Measurements from ENCODE around the gene OTUD5.

Gene OTUD5

GRCh38 chrX:48918643-48919340 is 38.6 kb downstream of the OTUD5 start, which contains the start of gene PIM2 (continued):
- TF ChIP-seq BCL6B (tag by site-specific recombination; IDR thresholded peaks at IDR 0.05) (no peak), HOXD13 (CRISPR knock-in tag; IDR thresholded peaks at IDR 0.05; ENCODE audit: borderline replicate concordance) (no peak), OSR2 (tag by site-specific recombination; IDR thresholded peaks at IDR 0.05) (peak; percentile 64), SP3 (tag by site-specific recombination; IDR thresholded peaks at IDR 0.05) (peak; percentile 68; the same call in 1 of the 2 replicates), ZNF624 (tag by site-specific recombination; IDR thresholded peaks at IDR 0.05) (no peak), RBAK (tag by site-specific recombination; IDR thresholded peaks at IDR 0.05) (no peak), KLF8 (tag by site-specific recombination; IDR thresholded peaks at IDR 0.05) (peak; percentile 32; the same call in 1 of the 2 replicates), ZNF707 (tag by site-specific recombination; IDR thresholded peaks at IDR 0.05) (no peak), ZNF560 (tag by site-specific recombination; IDR thresholded peaks at IDR 0.05; ENCODE audit: borderline replicate concordance) (no peak), ZNF623 (tag by site-specific recombination; IDR thresholded peaks at IDR 0.05) (no peak), ZNF23 (tag by site-specific recombination; IDR thresholded peaks at IDR 0.05; ENCODE audit: borderline replicate concordance) (no peak), ZNF701 (tag by site-specific recombination; IDR thresholded peaks at IDR 0.05) (no peak), ZNF837 (tag by site-specific recombination; IDR thresholded peaks at IDR 0.05) (no peak), ZSCAN16 (tag by site-specific recombination; IDR thresholded peaks at IDR 0.05) (peak; percentile 92), REST (tag by site-specific recombination; IDR thresholded peaks at IDR 0.05) (0 out of 2 replicates have a peak, but pooled peaks have one; percentile 23), PRDM1 (tag by site-specific recombination; IDR thresholded peaks at IDR 0.05) (no peak), ZNF311 (tag by site-specific recombination; IDR thresholded peaks at IDR 0.05; ENCODE audit: borderline replicate concordance) (no peak), ZSCAN23 (tag by site-specific recombination; IDR thresholded peaks at IDR 0.05) (no peak), ZNF292 (tag by site-specific recombination; IDR thresholded peaks at IDR 0.05; ENCODE audit: borderline replicate concordance, low read depth) (no peak), ZNF140 (tag by site-specific recombination; IDR thresholded peaks at IDR 0.05) (no peak), ZNF776 (tag by site-specific recombination; IDR thresholded peaks at IDR 0.05; ENCODE audit: borderline replicate concordance) (no peak), ZNF121 (tag by site-specific recombination; IDR thresholded peaks at IDR 0.05) (no peak), ZNF785 (tag by site-specific recombination; IDR thresholded peaks at IDR 0.05) (no peak), ZBTB17 (tag by site-specific recombination; IDR thresholded peaks at IDR 0.05) (peak; percentile 48), OVOL3 (tag by site-specific recombination; IDR thresholded peaks at IDR 0.05) (0 out of 2 replicates have a peak, but pooled peaks have one; percentile 26), ZNF211 (tag by site-specific recombination; IDR thresholded peaks at IDR 0.05; ENCODE audit: low read depth) (no peak)
- TF ChIP-seq, protein P1, sequence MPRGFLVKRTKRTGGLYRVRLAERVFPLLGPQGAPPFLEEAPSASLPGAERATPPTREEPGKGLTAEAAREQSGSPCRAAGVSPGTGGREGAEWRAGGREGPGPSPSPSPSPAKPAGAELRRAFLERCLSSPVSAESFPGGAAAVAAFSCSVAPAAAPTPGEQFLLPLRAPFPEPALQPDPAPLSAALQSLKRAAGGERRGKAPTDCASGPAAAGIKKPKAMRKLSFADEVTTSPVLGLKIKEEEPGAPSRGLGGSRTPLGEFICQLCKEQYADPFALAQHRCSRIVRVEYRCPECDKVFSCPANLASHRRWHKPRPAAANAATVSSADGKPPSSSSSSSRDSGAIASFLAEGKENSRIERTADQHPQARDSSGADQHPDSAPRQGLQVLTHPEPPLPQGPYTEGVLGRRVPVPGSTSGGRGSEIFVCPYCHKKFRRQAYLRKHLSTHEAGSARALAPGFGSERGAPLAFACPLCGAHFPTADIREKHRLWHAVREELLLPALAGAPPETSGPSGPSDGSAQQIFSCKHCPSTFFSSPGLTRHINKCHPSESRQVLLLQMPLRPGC (tag by site-specific recombination; IDR thresholded peaks at IDR 0.05): no peak
- TF ChIP-seq, protein P2, sequence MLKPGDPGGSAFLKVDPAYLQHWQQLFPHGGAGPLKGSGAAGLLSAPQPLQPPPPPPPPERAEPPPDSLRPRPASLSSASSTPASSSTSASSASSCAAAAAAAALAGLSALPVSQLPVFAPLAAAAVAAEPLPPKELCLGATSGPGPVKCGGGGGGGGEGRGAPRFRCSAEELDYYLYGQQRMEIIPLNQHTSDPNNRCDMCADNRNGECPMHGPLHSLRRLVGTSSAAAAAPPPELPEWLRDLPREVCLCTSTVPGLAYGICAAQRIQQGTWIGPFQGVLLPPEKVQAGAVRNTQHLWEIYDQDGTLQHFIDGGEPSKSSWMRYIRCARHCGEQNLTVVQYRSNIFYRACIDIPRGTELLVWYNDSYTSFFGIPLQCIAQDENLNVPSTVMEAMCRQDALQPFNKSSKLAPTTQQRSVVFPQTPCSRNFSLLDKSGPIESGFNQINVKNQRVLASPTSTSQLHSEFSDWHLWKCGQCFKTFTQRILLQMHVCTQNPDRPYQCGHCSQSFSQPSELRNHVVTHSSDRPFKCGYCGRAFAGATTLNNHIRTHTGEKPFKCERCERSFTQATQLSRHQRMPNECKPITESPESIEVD (tag by site-specific recombination; IDR thresholded peaks at IDR 0.05): no peak
- TF ChIP-seq, protein P3, sequence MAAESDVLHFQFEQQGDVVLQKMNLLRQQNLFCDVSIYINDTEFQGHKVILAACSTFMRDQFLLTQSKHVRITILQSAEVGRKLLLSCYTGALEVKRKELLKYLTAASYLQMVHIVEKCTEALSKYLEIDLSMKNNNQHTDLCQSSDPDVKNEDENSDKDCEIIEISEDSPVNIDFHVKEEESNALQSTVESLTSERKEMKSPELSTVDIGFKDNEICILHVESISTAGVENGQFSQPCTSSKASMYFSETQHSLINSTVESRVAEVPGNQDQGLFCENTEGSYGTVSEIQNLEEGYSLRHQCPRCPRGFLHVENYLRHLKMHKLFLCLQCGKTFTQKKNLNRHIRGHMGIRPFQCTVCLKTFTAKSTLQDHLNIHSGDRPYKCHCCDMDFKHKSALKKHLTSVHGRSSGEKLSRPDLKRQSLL (tag by site-specific recombination; IDR thresholded peaks at IDR 0.05): no peak
